ENCODE measurements around the gene GAA. TPM values are rescaled to one million over a fixed set of nuclear protein-coding genes. Genes with fewer than 3 reads are reported as not detected.

The GAA gene
- total and polyA plus RNA-seq, 2 of the 4 experiments (the other 2 are of a cell fraction) = 2.2 to 14.8 TPM

DNA sequence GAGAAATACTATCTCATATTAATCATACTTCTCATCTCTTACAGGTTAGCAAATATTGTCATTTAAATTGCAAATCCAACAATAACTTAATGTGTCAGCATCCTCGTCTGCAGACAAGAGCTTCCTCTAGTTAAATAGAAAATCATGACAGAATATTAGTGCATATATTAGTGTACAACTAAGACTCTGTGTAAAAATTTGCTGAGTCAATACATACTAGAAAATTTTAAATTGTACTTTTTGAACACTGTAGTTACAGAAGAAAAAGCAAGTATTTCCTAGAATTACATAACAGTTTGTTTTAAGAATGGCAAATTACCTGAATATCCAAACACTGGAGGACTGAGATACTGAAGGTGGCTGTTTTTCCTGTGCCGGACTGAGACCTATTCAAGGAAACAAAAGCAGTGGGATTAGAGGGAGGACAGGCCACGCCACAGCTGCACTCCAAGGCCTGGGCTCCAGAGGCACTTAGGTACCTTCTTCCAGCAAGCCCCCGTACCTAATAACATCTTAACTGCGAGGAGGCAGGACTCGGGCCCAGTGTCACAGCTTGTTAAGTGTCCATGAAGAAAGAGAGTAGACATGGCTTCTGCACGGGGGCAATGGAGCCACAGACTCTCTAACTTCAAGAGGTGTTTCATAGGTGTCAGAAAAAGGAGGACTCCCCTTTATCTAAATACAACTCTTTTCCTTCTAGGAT, 40.2 kb downstream of the GAA start:
- Histone ChIP-seq H2BK120ac (ENCODE audit: low read depth, low read length) (no peak overlapping the region), H4K20me1 (ENCODE audit: insufficient read depth, low read length) (peaks cover 27% of the 10 kb centered on the region), H3K4me2 (ENCODE audit: low read depth, low read length) (no peak overlapping the region), H3K9ac (ENCODE audit: low read depth, low read length) (no peak overlapping the region), H3K4me3 (ENCODE audit: insufficient read depth, low read depth, low read length) (no peak overlapping the region), H3K27me3 (ENCODE audit: control insufficient read depth, insufficient read depth, low read length) (no peaks in the 10 kb centered on the region), H3K56ac (ENCODE audit: extremely low read depth, insufficient read depth, low read length) (no peak overlapping the region), H2BK15ac (ENCODE audit: low read depth, low read length) (no peak overlapping the region), H3K9me1 (ENCODE audit: insufficient read depth, low read length) (peaks cover 10% of the 10 kb centered on the region), H3K9me3 (ENCODE audit: control insufficient read depth, insufficient read depth, low read length) (no peaks in the 10 kb centered on the region), H2AK9ac (replicated peaks; ENCODE audit: low read depth, low read length, poor library complexity) (no peak overlapping the region), H2AFZ (replicated peaks; ENCODE audit: low read length, poor library complexity) (no peak overlapping the region), H3K79me1 (ENCODE audit: low read depth in 1 of 2, low read length in 2 of 2) (peaks cover 21 to 61% of the 10 kb centered on the region in 2 experiments), H3K4me1 (ENCODE audit: control insufficient read depth, insufficient read depth, low read length) (peaks cover 5% of the 10 kb centered on the region; the same call in 1 of the 2 replicates), H4K5ac (ENCODE audit: low read depth, low read length) (no peak overlapping the region), H4K8ac (ENCODE audit: low read depth in 2 of 2, low read length in 2 of 2) (no peak overlapping the region), H2AK5ac (ENCODE audit: low read depth, low read length) (no peak overlapping the region), H3K4ac (ENCODE audit: low read depth, low read length) (no peak overlapping the region), H3K23ac (ENCODE audit: low read depth, low read length) (no peak overlapping the region), H2BK5ac (ENCODE audit: low read depth, low read length, poor library complexity, severe bottlenecking) (no peak overlapping the region), H3K14ac (replicated peaks; ENCODE audit: low read depth, low read length) (no peak overlapping the region), H3K18ac (ENCODE audit: low read depth, low read length) (no peak overlapping the region), H3K27ac (ENCODE audit: insufficient read depth, low read length) (no peak overlapping the region), H4K91ac (ENCODE audit: insufficient read depth, low read depth, low read length) (no peak overlapping the region), H3K36me3 (ENCODE audit: control insufficient read depth, insufficient read depth, low read length) (peaks cover 62% of the 10 kb centered on the region), H2BK20ac (ENCODE audit: low read depth, low read length) (no peak overlapping the region)
- TF ChIP-seq RCOR1 (IDR thresholded peaks at IDR 0.05; ENCODE audit: insufficient replicate concordance, low read length) (no peak), MAFK (IDR thresholded peaks at IDR 0.05; ENCODE audit: low read depth, low read length) (peak; percentile 85), RFX5 (IDR thresholded peaks at IDR 0.05; ENCODE audit: low read depth, low read length) (no peak)
- no TSS peak for BruUV-seq (replicated peaks)
- no peak for DNase-seq
- no CpG with 5 or more reads among the region's 7 CpGs for WGBS, 2 experiments (ENCODE audit: extremely low coverage in 2 of 2, insufficient read length in 1 of 2)
- intact Hi-C loops (cut with micrococcal nuclease) (no loop called here), in situ Hi-C loops (cut with MboI; ENCODE audit: low sequenced_read_pairs) (no loop called here), dilution Hi-C loops (cut with HindIII; ENCODE audit: low sequenced_read_pairs, unreplicated experiment) (no loop called here)
- CTCF ChIA-PET = no interaction called here
- POLR2A ChIA-PET (ENCODE audit: unreplicated experiment) = no interaction called here
- no peak for ATAC-seq (ENCODE audit: low read depth)
